LNCAP (cell line): ENCODE data around the gene RAB37.

Experiments
- CTCF ChIP-seq: fragments of 450-650 bp; IDR thresholded peaks from 2 replicates; pipeline ENCODE4 v1.5.1; 2017; ENCODE audit warnings: mild to moderate bottlenecking

RAB37 gene

GRCh38 chr17:74795327-74796020, 58.4 kb downstream of the RAB37 start:
- TF ChIP-seq CTCF = no peak

DNA sequence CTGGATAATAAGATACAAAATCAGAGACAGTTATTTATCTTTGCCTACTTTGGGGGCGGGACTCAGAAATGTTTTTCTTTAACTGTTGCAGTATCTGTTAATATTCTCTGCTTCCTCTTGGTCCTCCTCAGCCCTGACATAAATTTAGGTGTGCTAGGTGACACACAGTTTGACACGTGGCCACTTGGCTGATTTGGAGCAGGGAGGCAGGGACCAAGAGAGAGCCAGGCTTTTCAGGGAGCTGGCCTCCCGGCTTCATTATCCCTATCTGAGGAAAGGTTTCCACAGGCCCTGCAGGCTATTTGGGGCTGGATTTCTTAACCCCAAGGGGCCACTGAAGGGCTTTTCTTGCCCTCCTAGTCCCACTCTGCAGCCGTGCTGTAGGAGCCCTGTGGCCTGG, 59.2 kb downstream of the RAB37 start:
- no peak for TF ChIP-seq CTCF

- no peak for TF ChIP-seq CTCF
Observed at GRCh38 chr17:74796866-74797265, 59.8 kb downstream of the RAB37 start.
